Measurements from ENCODE around the gene TRIM67. TPM values are rescaled to one million over a fixed set of nuclear protein-coding genes. Genes with fewer than 3 reads are reported as not detected.

The TRIM67 gene
- total and polyA plus RNA-seq, 9 of the 15 experiments (the other 6 are each of a cell fraction or from before 2014, with no cell fraction given): 0.04 to 0.60 (median 0.31) TPM

GRCh38 chr1:231210126-231210525, 48.3 kb downstream of the TRIM67 start:
- CTCF ChIA-PET (ENCODE audit: low intra/inter-chr PET ratio): interaction anchor here (1.2 to 2.3 kb wide), 3 partner anchors 292 to 412 kb away, joined by 5 to 16 read pairs (median 5); no protein-coding TSS in a partner anchor
- H3K4me1 ChIP-seq (replicated peaks in 1 of 2; ENCODE audit: control insufficient read depth in 2 of 2, insufficient read depth in 2 of 2, low read length in 2 of 2): peaks cover 0 to 16% of the 10 kb centered on the region in 2 experiments; a peak in 3 of 5 replicates

More at GRCh38 chr1:231210126-231210525, 48.3 kb downstream of the TRIM67 start:
- intact Hi-C loops (cut with micrococcal nuclease) (loop anchor here (5.0 kb wide), 1 partner anchor 392 kb away; no protein-coding TSS in a partner anchor), in situ Hi-C loops (cut with MboI) (loop anchor here (5.0 kb wide), 2 partner anchors 298 to 408 kb away; no protein-coding TSS in a partner anchor)
- ATAC-seq (no peak), DNase-seq (ENCODE audit: extremely low read depth in 1 of 4, low spot score in 3 of 4) (no peak), FAIRE-seq (no peak)
- TF ChIP-seq TAF15 (IDR thresholded peaks at IDR 0.05; ENCODE audit: low read depth, low read length) (no peak), YY1 (IDR thresholded peaks at IDR 0.05; ENCODE audit: borderline replicate concordance in 1 of 3, control insufficient read depth in 1 of 3, extremely low read depth in 1 of 3, insufficient read depth in 3 of 3, insufficient read length in 1 of 3, insufficient replicate concordance in 2 of 3, low read depth in 1 of 3, low read length in 2 of 3) (no peak), PCBP2 (IDR thresholded peaks at IDR 0.05; ENCODE audit: low read depth, low read length, poor library complexity, severe bottlenecking) (no peak), E4F1 (CRISPR knock-in tag; IDR thresholded peaks at IDR 0.05; ENCODE audit: borderline replicate concordance) (no peak), GATA2 (CRISPR knock-in tag; IDR thresholded peaks at IDR 0.05) (no peak), HCFC1 (IDR thresholded peaks at IDR 0.05; ENCODE audit: low read depth, low read length) (no peak), CBX8 (IDR thresholded peaks at IDR 0.05; ENCODE audit: borderline replicate concordance, extremely low read depth, low read depth, low read length, poor library complexity, severe bottlenecking) (no peak), TFAM (CRISPR knock-in tag; conservative IDR thresholded peaks at IDR 0.05) (no peak)
- Histone ChIP-seq H3K9me3 (replicated peaks; ENCODE audit: control insufficient read depth, insufficient read depth, low read depth, low read length) (no peaks in the 10 kb centered on the region), H3K27ac (ENCODE audit: extremely low read depth, low read depth, low read length) (no peak overlapping the region), H3K4me3 (no peak overlapping the region), H2AFZ (ENCODE audit: low read depth, low read length) (no peak overlapping the region), H3K36me3 (ENCODE audit: control insufficient read depth, insufficient read depth, low read length) (no peaks in the 10 kb centered on the region), H3K9me1 (ENCODE audit: control insufficient read depth, insufficient read depth, low read length) (no peaks in the 10 kb centered on the region), H3K27me3 (ENCODE audit: control insufficient read depth in 2 of 2, insufficient read depth in 2 of 2, low read length in 2 of 2) (peaks cover 1 to 10% of the 10 kb centered on the region in 2 experiments; a peak in 3 of 5 replicates), H3K9ac (ENCODE audit: insufficient read depth in 1 of 2, low read depth in 2 of 2, low read length in 2 of 2) (peak overlapping the region in 1 of 2 experiments; percentile 18; a peak in 1 of 4 replicates), H3K79me2 (ENCODE audit: control insufficient read depth, insufficient read depth, low read length) (no peaks in the 10 kb centered on the region), H4K20me1 (replicated peaks; ENCODE audit: control insufficient read depth, insufficient read depth, low read length) (no peaks in the 10 kb centered on the region), H3K4me2 (ENCODE audit: insufficient read depth, low read length) (no peak overlapping the region)
- POLR2A ChIA-PET: interaction anchor here (0.8 to 1.2 kb wide), 5 partner anchors 10 to 567 kb away, joined by 3 to 4 read pairs (median 3); no protein-coding TSS in a partner anchor
- no TSS peak for BruUV-seq (replicated peaks)
- WGBS (ENCODE audit: insufficient coverage, low coverage, missing lambda C conversion rate): 54% methylated on average over 6 of the region's 6 CpGs

Data from K562 (cell line).